Right hindlimb (tissue), 1 donor: ENCODE data around the gene CRX.
"Not testable (repeated sequence)": the region's sequence is repeated elsewhere in the genome, so short reads cannot be mapped to it uniquely, and the experiment has no call there.

ENCODE experiments used
- DNase-seq: peaks from one replicate; pipeline ENCODE4 v3.0.0-alpha.2; 2018

The CRX gene

GRCh38 chr19:47804451-47804850 is 17.3 kb upstream of the CRX start, which contains the start of gene TPRX1:
TPRX1 (minus strand) TSS chr19:47804551; CDS start chr19:47804539, 12 bp downstream.
- DNase-seq: not testable (repeated sequence)

DNA sequence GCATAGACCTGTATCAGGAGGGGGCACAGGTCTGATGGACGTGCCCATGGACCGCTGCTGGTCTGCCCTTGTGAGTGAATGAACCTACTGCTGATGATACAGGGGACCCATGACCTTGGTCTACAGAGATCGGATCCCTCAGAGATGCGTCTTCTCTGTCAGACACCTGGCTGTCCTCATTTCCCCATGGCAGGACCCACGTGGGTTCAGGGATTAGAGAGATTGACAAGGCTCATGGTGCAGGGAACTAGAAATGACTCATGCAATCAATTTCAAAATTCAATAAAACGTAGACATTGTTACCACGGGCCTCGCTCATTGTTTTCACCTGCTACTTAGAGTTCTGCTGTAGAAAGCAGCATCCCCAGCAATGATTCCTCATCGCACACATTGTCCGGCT is 16.4 kb upstream of the CRX start:
- DNase-seq: no peak

DNA sequence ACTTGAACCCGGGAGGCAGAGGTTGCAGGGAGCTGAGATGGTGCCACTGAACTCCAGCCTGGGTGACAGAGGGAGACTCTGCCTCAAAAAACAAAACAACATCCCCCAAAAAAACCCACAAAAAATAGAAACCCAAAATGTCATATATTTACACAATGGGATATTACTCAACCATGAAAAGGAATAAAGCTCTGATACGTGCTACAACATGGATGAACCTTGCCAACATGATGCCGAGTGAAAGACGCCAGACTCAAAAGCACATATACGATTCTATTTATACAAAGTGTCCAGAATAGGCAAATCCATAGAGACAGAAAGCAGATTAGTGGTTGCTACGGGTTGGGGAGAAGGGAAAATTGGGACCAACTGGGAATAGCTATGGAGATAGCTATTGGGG is 15.3 kb upstream of the CRX start:
- DNase-seq: no peak

DNA sequence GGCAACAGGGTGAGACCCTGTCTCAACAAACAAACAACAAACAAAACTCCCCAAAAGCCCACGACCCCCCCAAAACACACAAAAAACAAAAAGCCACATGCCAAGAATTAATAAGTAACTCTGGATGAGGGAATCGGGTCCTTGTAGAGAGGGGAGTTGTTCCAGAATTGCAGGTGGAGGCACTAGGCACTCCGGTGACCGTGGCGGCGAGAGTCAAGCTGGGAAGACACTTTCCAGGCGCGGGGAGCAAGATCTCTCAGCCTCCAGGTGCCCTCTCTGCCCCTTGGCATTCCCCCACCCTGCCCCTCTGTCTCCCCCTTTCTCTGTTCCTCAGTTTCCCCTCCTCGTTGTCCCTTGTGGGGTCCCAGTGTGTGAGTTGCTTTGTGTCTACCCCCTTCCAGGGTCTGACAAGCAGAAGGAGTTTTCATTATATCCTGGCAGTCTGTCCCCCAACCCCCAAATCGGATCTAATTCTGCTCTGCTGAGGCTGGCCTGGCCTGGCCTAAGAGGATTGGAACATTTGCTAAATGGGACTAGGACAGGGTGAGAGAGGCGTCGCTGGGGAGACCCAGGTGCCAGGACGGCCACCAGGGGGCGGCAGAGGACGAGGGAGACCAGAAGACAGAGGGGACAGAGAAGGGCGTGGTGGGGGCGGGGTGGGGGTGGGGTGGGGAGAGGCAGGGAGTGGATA is 8.3 kb upstream of the CRX start:
- peak; percentile 73 for DNase-seq

DNA sequence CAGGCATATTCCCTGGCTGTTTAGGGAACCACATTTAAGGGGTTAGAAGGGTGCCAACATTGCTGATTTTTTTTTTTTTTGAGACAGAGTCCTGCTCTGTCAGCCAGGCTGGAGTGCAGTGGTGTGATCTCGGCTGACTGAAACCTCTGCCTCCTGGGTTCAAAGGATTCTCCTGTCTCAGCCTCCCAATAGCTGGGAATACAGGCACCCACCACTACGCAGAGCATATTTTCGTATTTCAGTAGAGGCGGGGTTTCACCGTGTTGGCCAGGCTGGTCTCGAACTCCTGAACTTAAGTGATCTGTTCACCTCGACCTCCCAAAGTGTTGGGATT is 7.8 kb upstream of the CRX start:
- no peak for DNase-seq

GRCh38 chr19:47816270-47816669 is 5.5 kb upstream of the CRX start:
- not testable (repeated sequence) for DNase-seq

- not testable (repeated sequence) for DNase-seq
Observed at GRCh38 chr19:47818221-47818620, 3.5 kb upstream of the CRX start.

GRCh38 chr19:47819858-47820257 is 1.9 kb upstream of the CRX start:
- no peak for DNase-seq

DNA sequence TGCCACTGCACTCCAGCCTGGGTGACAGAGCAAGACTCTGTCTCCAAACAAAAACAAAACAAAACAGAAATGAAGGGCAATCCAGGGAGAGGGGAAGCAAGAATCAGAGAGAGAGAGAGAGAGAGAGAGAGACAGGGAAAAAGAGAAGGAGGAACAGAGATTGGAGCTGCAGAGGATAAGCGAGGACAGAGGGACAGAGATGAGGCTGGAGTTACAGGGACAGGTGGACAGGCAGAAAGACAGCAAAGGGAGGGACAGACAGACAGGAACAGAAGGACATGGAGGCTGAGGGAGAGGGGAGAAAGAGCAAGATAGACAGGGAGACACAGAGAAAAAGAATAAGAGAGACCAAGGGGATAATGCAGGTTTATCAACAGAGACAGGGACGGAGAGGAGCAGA is 1.3 kb upstream of the CRX start:
- DNase-seq: no peak

GRCh38 chr19:47824396-47824795 is 2.7 kb downstream of the CRX start:
- no peak for DNase-seq

DNA sequence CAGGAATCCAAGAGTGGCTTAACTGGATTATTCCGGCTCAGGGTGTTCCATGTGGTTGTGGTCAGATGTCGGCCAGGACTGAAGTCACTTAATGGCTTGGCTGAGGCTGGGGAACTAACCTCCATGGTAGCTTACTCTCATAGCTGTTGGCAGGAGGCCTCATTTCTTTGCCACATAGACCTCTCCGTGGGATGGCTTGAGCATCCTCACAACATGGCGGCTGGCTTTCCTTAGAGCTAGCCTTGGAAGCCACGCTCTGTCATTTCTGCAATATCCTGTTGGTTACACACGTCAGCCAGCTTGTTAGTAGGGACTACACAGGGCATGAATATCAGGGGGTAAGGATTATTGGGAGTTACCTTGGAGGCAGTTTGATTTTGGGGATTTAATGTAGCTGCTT is 5.1 kb downstream of the CRX start:
- no peak for DNase-seq

DNA sequence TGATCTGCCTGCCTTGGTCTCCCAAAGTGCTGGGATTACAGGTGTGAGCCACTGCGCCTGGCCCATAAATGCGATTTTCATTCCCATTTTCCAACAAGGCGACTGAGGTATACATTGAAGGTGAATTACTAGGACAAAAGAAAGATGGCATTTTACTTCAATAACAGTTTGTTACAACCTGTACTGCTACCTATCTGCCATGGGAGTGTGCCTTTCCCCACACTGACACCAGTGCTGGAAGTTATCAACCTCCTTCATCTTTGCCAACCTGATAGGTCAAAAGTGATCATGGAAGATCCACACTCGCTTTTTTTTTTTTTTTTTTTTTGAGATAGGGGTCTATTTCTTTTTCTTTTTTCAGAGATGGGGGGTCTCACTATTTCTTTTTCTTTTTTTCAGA is 11.0 kb downstream of the CRX start:
- no peak for DNase-seq

- DNase-seq: no peak
Observed at GRCh38 chr19:47836038-47836437, 14.3 kb downstream of the CRX start.

- DNase-seq: no peak
Observed at GRCh38 chr19:47839411-47839810, 17.7 kb downstream of the CRX start.

DNA sequence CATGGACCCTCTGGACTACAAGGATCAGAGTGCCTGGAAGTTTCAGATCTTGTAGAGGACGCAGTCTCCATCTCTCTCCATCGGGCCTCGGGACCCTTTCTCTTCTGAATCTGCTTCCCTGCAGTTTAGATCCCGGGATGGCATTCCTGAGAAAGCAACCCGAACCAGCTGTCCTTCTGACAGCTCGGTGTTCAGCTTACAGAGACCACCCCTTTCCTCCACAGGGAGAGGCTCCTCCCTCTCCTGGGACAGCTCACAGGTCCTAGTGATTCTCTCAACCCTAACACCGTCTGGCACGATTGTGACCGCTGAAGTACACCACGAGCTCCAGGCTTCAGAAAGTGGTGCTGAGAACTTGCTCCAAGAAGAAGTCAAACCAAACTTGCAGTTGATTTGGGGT is 18.2 kb downstream of the CRX start:
- DNase-seq: no peak

GRCh38 chr19:47842941-47843340 is 21.2 kb downstream of the CRX start:
- no peak for DNase-seq

GRCh38 chr19:47848425-47848822 is 26.7 kb downstream of the CRX start:
- no peak for DNase-seq

DNA sequence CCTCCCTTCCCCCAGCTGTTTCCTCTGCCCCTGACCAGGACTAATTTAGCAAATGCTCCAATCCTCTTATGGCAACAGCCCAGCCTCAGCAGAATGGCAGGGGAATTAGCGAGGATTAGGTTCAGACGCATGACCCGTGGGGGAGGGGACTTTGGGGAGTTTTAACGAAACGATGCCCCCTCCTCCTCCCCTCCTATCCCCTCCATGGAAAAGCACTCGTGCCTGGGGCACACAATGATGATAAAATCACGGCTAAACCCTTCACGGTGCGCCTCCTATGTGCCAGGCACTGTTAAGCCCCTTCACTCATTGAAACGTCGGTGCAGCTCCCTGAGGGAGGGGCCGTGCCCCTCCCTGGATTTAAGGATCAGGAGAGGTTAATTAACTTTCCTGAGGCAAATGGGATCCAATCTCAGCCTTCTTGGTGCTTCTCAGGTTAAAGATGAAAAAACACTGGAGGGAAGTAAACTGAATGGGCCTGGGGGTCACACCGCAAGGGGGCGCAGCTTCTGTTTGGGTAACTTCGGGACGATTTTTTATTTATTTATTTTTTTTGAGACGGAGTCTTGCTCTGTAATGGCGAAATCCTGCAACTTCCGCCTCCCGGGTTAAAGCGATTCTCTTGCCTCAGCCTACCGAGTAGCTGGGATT is 27.2 kb downstream of the CRX start:
- DNase-seq: peak; percentile 35

DNA sequence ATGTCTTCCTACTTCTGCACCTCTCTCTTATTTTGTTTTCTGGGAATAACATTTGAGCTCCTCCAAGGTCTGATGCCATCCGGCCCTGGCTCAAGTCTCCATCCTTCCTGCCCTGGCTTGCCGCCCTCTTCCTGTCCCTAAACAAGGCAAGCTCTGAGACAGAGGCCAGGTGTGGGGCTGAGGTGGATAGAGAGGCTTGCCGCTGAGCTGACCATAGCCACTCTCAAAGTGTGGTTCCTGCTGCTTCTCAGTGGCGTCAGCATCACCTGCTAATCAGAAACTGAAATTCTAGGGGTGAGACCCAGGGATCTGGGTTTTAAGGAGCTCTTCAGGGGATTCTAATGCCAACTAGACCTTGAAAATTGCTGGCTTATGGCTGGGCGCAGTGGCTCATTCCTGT is 31.3 kb downstream of the CRX start:
- no peak for DNase-seq

DNA sequence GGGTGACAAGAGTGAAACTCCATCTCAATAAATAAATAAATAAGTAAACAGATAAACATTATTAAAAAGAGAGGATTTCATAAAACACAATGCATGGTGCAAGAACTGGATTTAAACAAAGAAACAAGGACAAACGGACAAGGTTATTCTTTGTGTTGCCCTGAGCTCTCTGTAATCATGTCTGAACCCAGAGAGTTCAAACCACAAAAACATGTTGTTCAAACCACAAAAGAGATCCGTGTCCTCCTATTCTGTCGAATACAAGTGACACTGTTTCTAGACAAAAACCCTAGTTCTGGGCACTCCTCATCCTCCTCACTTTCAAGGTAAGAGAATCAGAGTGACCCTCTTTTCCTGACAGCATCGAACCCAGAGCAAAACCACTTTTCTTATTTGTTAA is 32.7 kb downstream of the CRX start:
- DNase-seq: no peak

GRCh38 chr19:47858231-47858630 is 36.5 kb downstream of the CRX start:
- DNase-seq: not testable (repeated sequence)

DNA sequence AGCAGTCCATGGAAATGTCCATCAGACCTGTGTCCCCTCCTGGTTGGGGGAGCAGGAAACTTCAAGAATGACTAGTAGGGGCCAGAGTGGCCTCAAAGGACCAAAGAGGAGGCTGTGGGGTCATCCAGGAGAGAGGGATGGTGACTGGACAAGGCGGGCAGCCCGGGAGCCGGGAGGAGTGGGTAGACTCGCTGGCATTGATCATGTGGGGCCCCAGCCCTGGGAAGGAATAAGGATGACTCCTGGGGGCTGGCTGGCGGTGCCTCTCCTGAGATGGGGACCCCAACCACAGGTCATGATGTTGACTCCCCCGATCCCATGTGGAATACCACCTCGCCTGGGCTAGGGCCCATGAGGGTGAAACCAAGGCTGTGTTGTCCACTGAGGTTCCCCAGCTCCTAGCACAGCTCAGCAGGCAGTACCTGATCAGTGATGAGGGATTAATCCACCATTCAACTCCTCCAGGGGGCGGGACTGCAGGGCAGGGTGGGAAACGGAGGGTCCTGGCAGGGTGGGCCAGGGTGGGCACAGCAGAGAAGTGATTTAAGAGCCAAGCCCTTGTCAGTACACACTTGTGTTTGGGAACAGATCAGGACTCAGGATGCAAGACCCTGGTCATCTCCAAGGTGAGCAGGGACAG is 37.0 kb downstream of the CRX start, which contains the start of gene TPRX2:
Gene TPRX2 (plus strand): TSS at position 590 of the 640 bp plus-strand sequence. CDS start 12 bp downstream, at position 602.
- DNase-seq: not testable (repeated sequence)

DNA sequence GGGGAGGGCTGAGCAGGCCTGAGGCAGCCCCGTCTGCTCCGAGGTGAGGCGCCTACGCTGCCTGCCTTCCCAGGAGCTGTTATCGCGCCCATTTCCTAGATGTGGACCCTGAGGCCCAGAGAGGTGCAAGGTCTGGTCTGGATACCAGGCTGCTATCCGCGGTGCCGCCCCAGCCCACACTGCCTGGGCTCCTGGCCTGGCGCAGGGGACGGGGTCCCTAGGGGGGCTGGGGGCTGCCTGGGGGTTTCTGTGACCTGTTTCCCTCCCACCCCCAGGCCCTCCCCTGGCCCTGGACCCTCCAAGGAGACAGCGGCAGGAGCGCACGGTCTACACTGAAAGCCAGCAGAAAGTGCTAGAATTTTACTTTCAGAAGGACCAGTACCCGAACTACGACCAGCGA is 38.1 kb downstream of the CRX start:
- not testable (repeated sequence) for DNase-seq

DNA sequence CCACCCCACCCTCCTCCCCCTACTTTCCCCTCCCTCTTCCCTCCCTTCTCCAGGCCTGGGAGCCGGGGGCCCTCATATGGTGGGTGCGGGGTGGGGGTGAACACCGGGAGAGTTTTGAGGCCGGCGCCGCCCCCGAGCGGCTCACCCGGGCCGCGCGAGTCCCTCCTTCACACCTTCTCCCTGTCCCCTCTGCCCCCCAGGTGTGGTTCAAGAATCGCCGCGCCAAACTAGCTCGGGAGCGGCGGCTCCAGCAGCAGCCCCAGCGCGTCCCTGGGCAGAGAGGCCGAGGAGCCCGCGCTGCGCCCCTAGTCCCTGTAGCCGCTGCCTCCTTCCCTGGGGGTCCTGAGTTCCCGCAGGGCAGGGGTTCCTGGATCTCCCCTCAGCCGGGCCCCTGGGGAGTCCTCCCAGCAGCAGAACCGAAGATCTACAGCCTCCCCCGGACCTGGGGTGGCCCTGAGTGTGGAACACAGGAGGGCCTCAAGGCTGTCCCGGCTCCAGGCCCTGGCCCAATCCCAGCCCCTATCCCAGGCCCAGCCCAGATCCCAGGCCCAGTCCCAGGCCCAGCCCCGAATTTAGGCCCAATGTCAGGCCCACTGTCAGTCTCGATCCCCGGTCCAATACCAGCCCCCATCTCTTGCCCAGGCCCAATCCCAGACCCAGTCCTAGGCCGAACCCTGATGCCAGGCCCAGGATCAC is 39.0 kb downstream of the CRX start:
- DNase-seq: no peak
